ENCODE measurements around the gene MYO5B.

MYO5B gene

DNA sequence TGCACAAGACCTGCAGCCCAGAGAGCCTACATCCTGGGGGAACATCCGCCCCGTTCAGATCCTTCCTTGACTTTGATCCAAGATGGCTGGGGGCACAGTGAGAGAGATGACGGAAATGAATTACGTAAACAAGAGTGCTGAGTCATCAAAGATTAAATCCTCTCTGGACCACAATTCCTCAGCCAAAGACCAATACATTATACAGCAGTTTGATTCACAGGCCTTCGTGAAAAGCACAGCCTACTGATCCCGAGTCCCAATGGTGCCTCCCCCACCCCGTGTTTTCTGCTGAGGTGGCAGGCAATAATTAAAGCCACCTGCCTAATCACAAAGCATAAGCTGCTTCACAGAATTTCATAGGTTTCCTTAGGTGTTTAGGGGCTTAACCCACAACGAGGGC, 43.0 kb downstream of the MYO5B start:
- DNase-seq (ENCODE audit: low spot score) = no peak

DNA sequence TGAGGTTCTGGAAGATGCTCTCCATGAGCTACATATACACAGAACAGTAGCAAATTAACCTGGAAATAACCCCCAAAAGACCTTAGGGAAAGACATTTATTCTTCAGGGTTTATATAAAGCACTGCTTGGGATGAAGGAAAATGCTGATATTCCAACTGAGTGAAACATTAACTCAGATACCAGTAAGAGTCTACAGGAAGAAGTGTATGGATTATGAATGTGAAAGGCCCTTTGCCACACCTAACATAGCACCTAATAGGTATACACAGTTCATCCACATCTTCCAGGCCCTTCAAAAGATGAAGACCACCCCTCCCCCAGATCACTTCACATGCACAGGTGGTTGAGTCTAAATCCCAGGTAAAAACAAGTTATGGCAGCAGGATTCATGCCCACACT, 50.4 kb downstream of the MYO5B start:
- no peak for DNase-seq (ENCODE audit: low spot score)

DNA sequence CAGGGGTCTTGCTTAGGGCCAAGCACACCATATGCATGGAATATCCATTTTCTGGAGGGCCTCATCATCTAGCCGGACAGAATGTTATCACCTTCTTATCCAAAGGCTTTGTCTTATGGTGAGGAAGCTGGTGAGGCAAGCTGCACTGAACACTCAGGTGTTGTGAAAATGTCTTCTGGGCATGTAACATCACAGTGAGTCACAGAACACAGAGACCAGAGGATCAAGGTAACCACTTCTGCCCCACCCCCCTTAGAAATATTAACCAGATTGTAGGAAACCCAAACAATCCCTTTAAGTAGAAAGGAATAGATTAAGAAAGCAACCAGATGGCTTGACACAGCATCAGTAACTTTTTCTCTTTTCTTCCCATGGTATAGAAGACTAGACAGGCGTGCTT, 51.1 kb downstream of the MYO5B start:
- DNase-seq (ENCODE audit: low spot score) = no peak

DNA sequence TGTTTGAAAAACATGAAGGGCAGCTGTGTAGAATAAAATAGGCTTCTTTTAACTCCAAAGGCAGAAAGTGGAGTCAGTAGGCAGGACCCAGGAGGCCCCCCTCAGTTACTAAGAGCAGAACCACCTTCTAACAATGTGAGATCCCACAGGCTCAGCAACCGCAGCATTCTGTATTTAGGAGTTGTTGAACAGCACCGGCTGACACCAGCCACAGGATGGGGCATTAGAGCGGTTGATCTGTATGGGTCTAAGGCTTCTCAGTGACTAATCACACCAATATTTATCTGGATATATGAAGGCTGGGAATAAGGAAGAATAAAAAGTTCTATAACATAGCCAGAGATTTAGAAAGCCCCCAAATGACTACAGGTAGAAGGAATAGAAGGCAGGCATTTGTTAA, 51.7 kb downstream of the MYO5B start:
- no peak for DNase-seq (ENCODE audit: low spot score)

DNA sequence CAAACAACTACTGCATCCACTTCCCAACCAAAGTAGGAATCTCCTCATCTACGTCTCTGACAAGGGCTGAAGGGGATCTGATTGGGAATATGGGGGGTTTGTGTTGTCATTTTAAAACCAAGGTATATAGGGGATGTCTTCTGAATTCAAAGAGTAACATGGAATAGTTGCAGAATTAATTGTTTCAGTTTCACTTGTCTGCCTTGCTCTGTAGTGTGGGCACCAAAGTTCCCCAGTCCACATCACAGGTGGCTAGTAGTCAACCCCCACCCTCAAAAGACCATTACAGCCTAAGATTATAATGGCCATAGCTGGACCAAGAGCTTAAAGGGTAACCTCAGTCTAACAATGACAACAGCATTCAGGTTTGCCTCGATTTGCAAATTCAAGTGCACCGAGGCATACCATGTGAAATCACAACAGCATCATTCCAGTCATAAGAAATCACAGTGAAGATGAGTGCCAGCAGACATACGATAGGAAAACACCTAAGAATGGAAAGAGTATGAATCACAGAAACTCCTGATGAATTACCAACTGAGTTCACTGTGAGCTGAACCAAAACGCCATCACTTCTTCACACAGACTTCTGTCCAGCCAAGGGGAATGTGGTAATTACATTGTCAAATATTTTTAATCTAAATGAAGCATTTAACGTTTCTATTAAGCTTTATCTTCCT, 52.4 kb downstream of the MYO5B start:
- DNase-seq (ENCODE audit: low spot score) = no peak

DNA sequence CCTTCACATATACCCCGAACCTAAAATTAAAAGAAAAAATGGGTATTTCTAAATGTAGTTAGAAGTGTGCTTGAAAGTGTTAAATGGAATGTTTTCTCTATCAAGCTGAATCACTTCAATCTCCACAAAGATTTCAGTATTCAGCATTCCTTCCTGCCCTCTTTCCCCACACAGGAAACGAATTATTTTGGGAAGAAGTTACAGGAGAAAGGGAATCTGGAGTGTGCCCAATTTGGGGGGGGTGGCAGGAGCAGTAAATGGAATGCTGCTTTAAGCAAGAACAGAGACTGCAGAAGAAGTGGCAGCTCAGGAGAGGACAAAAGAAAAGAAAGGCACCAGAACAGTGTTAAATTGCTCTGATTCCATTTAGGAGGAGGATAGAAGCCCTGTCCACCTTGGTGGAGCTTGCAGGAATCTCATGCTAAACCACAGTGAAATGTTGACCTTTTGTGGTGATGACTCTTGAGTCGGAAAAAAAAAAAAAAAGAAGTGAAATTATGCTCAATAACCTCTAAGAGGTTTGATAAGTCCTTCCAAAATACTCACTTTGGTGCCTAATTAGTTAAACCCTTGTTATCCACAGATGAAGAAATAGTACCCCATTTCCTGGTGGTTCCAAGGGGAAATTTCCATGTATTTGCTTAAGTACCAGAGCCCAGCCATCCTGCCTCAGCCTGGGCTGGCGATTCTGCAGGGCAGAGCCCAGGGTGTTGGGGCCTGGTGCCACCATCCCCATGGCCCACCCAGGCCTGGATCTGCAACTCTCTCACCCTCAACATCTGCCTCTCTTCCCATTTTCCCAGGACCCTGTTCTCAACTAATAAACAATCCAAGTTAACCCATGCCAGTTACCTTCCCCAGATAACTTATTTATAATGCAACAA, 56.5 kb downstream of the MYO5B start:
- no peak for DNase-seq (ENCODE audit: low spot score)

DNA sequence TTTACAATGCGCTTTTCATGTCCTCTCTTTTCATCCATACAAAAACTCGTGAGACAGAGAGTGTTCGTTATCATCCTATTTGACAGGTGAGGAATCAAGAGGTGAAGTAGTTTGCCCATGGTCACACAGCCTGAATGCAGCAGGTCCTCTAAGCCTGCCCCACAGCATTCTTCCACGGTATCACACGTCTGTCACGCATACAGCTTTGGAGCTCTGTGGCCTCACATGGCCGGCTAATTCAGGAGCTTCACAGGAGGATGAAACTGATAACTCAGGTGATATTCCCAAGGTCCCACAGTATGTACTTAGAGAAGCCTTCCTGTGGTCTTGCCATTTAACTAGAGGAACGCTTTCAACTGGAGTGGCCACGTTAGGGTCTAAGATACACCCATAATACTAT, 59.0 kb downstream of the MYO5B start:
- no peak for DNase-seq (ENCODE audit: low spot score)

DNA sequence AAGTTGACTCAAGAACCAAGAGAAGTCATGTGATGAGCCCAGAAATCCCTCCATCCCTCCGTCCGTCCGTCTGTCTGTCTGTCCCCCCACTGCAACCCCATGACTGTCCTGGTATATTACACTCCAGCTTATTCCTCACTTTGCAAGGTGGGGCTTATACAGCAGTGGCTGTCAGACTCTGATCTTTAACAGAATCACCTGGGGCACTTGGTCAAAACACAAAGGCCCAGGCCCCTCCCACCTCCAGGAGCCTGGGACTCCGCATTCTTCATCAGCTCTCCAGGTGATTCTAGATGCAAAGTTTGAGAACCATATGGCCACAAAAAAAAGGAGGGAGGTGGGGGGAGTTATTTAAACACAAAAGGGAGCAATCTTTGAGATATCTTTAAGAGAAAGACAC, 61.4 kb downstream of the MYO5B start:
- DNase-seq (ENCODE audit: low spot score) = no peak

DNA sequence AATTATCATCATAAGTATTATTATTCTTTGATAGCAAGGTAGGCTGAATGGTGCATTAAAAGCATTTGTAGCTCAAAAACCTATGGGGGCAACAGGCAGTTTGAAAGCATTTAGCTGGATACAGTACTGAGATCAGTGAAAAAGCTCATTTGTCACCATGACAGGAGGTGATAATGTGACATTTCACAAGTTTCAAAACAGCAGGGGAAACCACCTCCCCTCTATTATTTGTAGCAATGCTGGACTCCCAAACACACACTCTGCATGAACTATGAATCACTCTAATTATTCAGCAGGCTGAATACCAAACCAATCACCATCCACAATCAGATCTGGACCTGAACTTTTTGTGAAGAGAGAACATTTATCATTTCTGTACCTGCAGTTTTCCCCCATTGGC, 63.4 kb downstream of the MYO5B start:
- no peak for DNase-seq (ENCODE audit: low spot score)

DNA sequence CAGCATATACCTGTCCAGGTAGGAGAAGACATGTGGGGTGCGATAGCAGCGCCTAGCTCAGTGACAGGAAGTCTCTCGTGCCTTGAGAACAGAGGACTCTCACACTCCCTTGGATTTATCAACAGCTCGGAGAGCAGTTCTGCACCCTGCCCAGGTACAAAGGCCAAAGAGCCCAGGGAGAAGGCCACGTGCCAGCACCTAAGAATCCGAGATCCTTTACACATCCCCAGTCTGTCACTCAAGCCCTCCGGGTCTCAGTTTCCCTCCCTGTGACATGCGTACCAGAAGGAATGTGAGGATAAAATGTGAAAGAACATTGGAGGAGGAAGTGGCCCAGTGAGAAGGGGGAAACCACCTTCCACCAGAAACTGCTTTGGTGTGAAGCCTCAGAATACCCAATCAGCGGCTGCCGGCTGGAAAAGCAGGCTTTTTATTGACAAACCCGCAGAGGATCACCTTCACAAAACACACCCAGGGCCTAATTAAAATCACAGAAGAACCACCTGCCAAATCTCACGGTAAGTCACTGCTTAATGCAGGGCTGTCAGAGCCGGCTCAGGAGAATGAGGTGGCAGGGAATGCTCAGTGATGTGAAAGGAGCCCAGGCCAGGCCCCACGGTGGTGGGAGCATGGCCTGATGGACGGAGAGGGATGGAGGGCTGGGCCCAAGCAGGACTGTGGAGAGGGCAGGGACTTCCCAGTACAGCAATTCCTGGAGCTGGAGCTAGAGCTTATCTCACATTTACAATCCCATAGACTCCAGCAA, 66.3 kb downstream of the MYO5B start:
- no peak for DNase-seq (ENCODE audit: low spot score)

DNA sequence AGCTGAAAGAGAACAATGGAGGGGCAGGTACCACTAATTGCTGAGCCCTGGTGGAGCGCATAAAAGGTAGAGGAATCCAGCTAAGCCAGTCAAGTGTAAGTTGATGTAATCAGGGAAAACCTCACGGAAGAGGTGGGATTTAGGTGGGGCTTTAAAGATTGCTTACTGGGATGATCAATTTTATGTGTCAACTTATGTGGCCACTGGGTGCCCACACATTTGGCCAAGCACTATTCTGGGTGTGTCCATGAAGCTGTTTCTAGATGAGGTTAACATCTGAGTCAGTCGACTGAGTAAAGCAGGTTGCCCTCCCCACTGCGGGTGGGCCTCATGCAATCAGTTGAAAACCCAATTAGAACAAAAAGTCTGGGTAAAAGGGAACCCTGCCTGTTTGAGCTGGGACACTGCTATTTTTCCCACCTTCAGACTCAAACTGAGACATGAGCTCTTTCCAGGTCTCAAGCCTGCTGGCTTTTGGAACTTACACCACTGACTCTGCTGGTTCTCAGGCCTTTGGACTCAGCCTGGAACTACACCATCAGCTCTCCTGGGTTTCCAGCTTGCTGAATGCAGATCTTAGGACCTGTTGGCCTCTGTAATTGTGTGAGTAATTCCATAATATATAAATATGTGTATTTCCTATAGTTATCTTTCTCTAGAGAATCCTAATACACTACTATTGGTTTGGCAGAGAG, 67.3 kb downstream of the MYO5B start:
- no peak for DNase-seq (ENCODE audit: low spot score)

DNA sequence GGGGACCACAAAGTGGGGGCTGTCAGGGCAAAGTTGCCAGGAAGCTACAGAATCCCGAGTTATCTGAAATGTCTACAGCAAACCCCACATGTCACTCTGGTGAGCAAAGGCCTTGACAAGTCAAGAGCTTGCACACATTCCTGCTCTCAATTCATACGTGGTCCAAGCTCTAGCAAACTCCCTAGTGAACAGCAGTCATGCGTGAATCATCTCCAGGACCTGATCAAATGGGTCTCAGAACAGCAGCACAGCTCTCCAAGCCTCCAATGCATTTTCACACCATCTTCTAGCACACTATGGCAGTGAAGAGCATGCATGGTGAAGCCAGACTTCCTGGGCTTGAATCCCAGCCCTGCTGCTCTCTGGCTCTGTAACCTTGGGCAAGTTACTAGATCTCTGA, 68.5 kb downstream of the MYO5B start:
- no peak for DNase-seq (ENCODE audit: low spot score)

DNA sequence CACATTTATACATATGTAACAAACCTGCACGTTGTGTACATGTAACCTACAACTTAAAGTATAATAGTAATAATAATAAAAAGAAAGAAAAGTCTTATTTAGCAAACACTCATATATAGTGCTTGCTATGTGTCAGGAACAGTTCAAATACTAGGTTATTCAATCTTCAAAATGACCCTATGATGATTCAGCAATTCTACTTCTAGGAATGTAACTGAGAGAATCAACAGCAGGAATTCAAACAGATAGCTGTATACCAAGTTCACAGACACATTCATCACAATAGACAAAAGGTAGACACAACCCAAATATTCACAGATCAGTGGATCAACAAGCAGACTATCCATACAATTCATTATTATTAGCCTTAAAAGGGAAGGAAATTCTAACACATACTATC, 69.5 kb downstream of the MYO5B start:
- DNase-seq (ENCODE audit: low spot score) = no peak

DNA sequence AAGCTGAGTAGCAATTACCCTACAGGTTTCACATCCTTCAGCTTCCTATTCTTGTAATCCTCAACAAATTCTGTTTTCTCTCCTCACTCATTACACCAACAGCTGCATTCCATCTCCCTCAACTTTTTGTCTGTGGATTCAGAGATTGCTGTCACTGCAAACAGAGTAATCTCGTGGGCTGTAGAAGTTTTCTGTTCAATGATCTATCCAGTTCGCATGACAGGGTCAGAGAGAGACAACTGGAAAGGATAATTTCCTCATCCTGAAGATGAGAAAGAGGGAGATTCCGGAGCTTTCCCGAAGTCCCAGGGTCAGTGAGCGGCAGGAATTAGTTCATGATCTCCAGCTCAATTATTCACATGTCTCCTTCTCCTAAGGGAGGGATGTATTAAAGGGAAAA, 75.7 kb downstream of the MYO5B start:
- DNase-seq (ENCODE audit: low spot score) = no peak

DNA sequence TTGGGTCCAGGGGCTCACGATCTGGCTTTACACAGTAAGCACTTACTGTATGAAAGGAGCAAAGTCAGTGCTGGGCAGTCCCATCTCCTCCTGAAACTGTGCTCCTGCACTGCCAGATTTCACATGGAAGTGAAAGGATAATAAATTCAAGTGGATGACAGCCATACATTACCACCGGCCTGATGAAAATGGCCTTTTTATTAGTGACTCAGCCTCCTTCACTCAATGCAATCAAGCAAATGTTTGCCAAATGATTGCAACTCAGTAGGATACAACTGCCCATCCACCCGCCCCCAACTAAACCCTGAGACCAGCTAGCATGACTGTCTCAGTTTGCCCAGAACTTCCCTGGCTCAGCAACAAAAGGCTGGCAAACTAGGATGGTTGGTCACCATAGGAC, 77.1 kb downstream of the MYO5B start:
- DNase-seq (ENCODE audit: low spot score) = no peak

DNA sequence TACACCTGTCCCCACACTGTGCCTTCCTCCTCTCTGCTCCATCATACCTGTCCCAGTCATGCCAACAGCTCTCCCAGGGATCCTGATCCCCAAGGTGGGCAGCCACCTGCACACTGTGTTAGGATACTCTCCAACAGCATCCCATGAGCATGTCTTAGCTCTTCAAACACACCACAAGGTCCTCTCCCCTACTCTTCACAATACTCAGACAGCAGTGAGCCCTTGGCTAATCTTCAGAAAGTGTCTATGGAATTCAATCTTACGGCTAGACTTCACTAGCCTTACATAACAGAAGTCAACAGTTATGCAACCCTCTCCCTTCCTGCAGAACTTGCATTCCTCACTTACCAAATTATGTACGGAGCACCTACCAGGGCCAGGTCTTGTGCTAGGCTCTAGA, 79.9 kb downstream of the MYO5B start:
- DNase-seq (ENCODE audit: low spot score) = no peak

DNA sequence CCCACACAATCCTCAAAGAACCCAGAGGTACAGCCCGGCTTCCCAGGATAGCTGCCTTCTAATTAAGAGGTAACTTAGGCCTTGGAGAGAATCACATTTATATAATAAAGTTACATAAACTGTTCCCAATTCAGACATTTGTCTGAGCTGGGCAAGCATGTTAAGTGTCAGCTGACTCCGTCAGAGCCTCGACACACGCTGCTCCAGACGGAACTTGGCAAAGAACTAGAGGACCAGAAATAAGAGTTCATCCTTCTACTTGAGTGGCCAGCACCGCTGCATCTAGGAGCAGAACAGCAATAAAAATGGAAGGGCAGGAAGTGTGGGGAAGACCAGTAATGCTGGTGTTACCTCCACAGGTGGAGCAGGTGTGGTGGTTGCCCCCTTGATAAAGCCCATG, 80.5 kb downstream of the MYO5B start:
- no peak for DNase-seq (ENCODE audit: low spot score)

DNA sequence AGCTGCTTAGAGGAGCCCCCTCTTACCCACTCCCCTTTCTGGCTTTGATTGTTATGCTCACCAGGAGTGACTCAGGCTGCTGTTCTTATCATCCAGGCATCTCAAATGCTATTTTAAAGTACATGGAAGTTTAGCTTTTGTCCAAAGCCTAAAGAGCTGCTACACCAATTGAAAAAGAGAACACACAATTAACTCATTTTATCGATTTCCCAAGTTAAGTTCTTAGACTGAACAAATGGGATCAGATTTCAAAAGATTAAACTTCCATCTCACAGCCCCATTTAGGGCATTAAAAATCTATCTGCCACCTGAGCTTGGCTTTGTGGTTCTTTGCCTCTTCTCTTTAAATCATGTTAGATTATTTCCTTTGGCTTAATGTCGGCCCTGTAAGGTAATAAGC, 81.2 kb downstream of the MYO5B start:
- DNase-seq (ENCODE audit: low spot score) = no peak

DNA sequence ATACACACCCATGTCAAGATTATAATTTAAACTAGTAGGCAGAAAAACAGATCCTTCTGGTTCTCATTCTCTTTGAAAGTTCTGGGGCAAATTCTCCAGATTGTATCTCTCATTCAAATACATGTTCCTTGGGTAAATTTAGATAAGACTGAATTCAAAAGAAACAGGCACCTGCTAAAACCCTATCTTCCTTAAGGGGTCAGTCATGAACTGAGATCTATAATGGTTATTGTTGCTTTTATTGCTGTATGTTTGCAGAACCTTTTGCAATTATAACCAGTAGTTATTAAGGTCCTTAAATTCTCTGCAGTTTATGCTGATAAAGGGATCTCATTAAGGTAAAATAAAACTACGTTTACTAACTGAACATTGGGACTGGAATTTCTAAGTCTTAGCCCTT, 83.5 kb downstream of the MYO5B start:
- no peak for DNase-seq (ENCODE audit: low spot score)

DNA sequence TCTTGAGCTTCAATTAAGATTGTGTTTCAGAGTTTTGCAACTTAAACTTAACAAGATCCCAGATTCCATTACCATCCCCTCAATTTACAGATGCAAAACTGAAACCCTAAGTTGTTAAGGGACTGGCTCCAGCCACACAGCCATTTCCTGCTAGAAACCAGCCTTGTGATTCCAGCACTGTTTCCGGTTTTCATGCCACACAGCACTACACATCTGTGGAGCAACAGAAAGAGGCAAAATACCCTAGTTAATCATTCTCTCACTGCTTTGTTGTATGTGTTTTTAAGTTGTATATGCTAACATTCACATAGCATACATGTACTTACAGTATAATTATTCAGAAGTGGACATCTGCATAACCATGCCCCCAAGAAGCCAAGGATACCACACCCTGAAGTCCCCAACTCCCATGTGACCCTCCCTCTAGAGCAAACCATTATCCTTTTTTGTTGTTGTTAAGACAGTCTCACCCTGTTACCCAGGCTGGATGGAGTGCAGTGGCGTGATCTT, 87.4 kb downstream of the MYO5B start:
- no peak for DNase-seq (ENCODE audit: low spot score)

DNA sequence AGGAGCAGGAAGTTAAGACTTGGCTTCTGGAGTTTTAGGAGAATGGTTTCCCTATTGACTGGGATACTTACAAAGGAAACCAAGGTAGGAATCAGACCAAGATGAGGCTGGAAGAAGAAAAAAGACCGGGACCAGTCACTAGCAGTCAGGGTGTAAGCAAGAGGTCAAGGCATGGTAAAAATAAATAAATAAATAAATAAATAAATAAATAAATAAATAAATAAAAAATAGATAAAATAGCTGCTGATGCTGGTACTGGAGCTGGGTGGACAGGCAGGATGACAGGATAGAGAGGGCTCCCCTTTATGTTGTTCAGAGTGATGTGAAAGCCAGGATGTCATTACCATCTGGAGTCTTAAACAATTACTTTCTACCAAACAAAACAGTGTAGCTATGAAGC, 89.9 kb downstream of the MYO5B start:
- DNase-seq (ENCODE audit: low spot score) = no peak

DNA sequence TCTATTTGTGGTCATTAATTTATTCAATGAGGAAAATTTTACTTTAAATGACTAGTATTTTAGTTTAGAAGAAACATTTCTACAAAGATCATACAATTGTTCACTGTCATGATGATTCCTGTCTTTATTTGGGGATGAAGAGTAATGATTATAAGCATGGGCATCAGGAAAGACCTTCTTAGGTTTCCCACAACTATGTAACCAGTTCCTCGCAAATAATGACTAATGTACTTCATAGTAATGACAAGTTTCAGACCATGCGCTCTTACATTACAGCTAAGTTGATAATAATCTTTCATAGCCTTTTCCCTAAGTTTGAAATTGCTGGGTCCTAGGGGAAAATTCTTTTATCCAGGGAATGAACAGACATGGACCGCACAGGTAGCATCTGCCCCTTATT, 90.5 kb downstream of the MYO5B start:
- DNase-seq (ENCODE audit: low spot score) = no peak
